ENCODE measurements around the gene CNNM4.

CNNM4 gene

GRCh38 chr2:96846825-96847224, 86.1 kb downstream of the CNNM4 start:
- no peak for TF ChIP-seq CTCF (IDR thresholded peaks at IDR 0.05; ENCODE audit: control insufficient read depth, extremely low read depth, insufficient read depth)

GRCh38 chr2:96847586-96847985, 86.9 kb downstream of the CNNM4 start:
- no peak for TF ChIP-seq CTCF (IDR thresholded peaks at IDR 0.05; ENCODE audit: control insufficient read depth, extremely low read depth, insufficient read depth)
- no peak overlapping the region for H3K4me3 ChIP-seq (ENCODE audit: low read depth, low read length)
- DNase-seq (ENCODE audit: low read depth): no peak

More at GRCh38 chr2:96846825-96847224, 86.1 kb downstream of the CNNM4 start:
- DNase-seq (ENCODE audit: low read depth): no peak
- no peak overlapping the region for H3K4me3 ChIP-seq (ENCODE audit: low read depth, low read length)

- TF ChIP-seq CTCF (IDR thresholded peaks at IDR 0.05; ENCODE audit: control insufficient read depth, extremely low read depth, insufficient read depth): no peak
- no peak overlapping the region for H3K4me3 ChIP-seq (ENCODE audit: low read depth, low read length)
- DNase-seq (ENCODE audit: low read depth): no peak
Measured at GRCh38 chr2:96848264-96848663, 87.6 kb downstream of the CNNM4 start.

- DNase-seq (ENCODE audit: low read depth): no peak
Measured at GRCh38 chr2:96852667-96853066, 92.0 kb downstream of the CNNM4 start.

GRCh38 chr2:96853321-96853720, 92.6 kb downstream of the CNNM4 start:
- no peak overlapping the region for H3K4me3 ChIP-seq (ENCODE audit: low read depth, low read length)
- DNase-seq (ENCODE audit: low read depth): no peak
- no peak for TF ChIP-seq CTCF (IDR thresholded peaks at IDR 0.05; ENCODE audit: control insufficient read depth, extremely low read depth, insufficient read depth)

More at GRCh38 chr2:96852667-96853066, 92.0 kb downstream of the CNNM4 start:
- no peak for TF ChIP-seq CTCF (IDR thresholded peaks at IDR 0.05; ENCODE audit: control insufficient read depth, extremely low read depth, insufficient read depth)
- H3K4me3 ChIP-seq (ENCODE audit: low read depth, low read length): no peak overlapping the region

GRCh38 chr2:96856776-96857666, 96.3 kb downstream of the CNNM4 start:
- peak overlapping the region; percentile 72 for H3K4me3 ChIP-seq (ENCODE audit: low read depth, low read length)
- no peak for TF ChIP-seq CTCF (IDR thresholded peaks at IDR 0.05; ENCODE audit: control insufficient read depth, extremely low read depth, insufficient read depth)
- DNase-seq (ENCODE audit: low read depth): no peak
